Endodermal cell (in vitro differentiated cells): Measurements from ENCODE around the gene TTYH2. TPM values are rescaled to one million over a fixed set of nuclear protein-coding genes. Genes with fewer than 3 reads are reported as not detected.

Experiments
- DNase-seq: peaks from one replicate; pipeline ENCODE4 v3.0.0-alpha.2; 2017
- H3K27ac ChIP-seq: 2 replicates; pipeline ENCODE4 v1.5.1; 2013; ENCODE audit warnings: mild to moderate bottlenecking, low read depth, low read length, moderate library complexity
- H3K27me3 ChIP-seq: 2 replicates; pipeline ENCODE4 v1.6.1; 2013; ENCODE audit warnings: mild to moderate bottlenecking, low read length, moderate library complexity; ENCODE audit not compliant: insufficient read depth, control insufficient read depth, poor library complexity, severe bottlenecking
- H3K36me3 ChIP-seq: 2 replicates; pipeline ENCODE4 v1.7.0; 2013; ENCODE audit warnings: mild to moderate bottlenecking, low read length, moderate library complexity; ENCODE audit not compliant: control insufficient read depth, insufficient read depth
- H3K4me1 ChIP-seq: one replicate; pipeline ENCODE4 v1.7.0; 2013; ENCODE audit warnings: low read length; ENCODE audit not compliant: control insufficient read depth, insufficient read depth
- H3K4me3 ChIP-seq: 2 replicates; pipeline ENCODE4 v1.5.1; 2013; ENCODE audit warnings: mild to moderate bottlenecking, low read length, moderate library complexity
- H3K9ac ChIP-seq: 2 replicates; pipeline ENCODE4 v1.6.1; 2013; ENCODE audit warnings: mild to moderate bottlenecking, low read length, moderate library complexity; ENCODE audit not compliant: poor library complexity, severe bottlenecking; ENCODE audit errors: extremely low read depth
- H3K9me3 ChIP-seq: 2 replicates; pipeline ENCODE4 v1.6.1; 2013; ENCODE audit warnings: mild to moderate bottlenecking, low read length, moderate library complexity; ENCODE audit not compliant: control insufficient read depth
- H3K27ac Mint-ChIP-seq: 2 replicates; pipeline ENCODE4 v1.8.0; 2020; ENCODE audit warnings: mixed read lengths
- H3K27me3 Mint-ChIP-seq: 2 replicates; pipeline ENCODE4 v1.8.0; 2021; ENCODE audit warnings: mild to moderate bottlenecking, mixed read lengths; ENCODE audit not compliant: insufficient read depth
- H3K36me3 Mint-ChIP-seq: 2 replicates; pipeline ENCODE4 v1.8.0; 2020; ENCODE audit warnings: low read depth, mixed read lengths
- H3K4me1 Mint-ChIP-seq: 2 replicates; pipeline ENCODE4 v1.8.0; 2020; ENCODE audit warnings: mixed read lengths
- H3K4me3 Mint-ChIP-seq: 2 replicates; pipeline ENCODE4 v1.8.0; 2020; ENCODE audit warnings: mild to moderate bottlenecking, moderate library complexity, mixed read lengths
- H3K9me3 Mint-ChIP-seq: 2 replicates; pipeline ENCODE4 v1.8.0; 2020; ENCODE audit warnings: mild to moderate bottlenecking, mixed read lengths
- WGBS, 2 experiments: methylation state at CpG; one replicate each; pipeline versions ENCODE4 v1.1.5 to v1.1.7; 2013; ENCODE audit warnings: missing lambda C conversion rate in 2 of 2, mixed read lengths in 1 of 2; ENCODE audit not compliant: insufficient coverage in 1 of 2, insufficient read length in 1 of 2; 5-methylcytosine and 5-hydroxymethylcytosine counted together
- total RNA-seq, 2 donors: library from RNA; stranded (reverse); fragmentation: NEBNext Ultra II Directional in 1 of 2; extraction: Animal tissue kit (Norgen Biotek cat#: 25700) in 1 of 2; gene quantifications; 2 replicates in 1 of 2; 3 replicates in 1 of 2; pipeline ENCODE4 v1.2.1, GENCODE V29; 2021
- TF ChIP-seq, protein P1 (sequence below): fragments of 200-600 bp; sonication (generic); conservative IDR thresholded peaks from 2 replicates; pipeline ENCODE4 v1.5.0; 2021; ENCODE audit warnings: antibody characterized with exemption, mild to moderate bottlenecking

TTYH2 gene
- total RNA-seq, 2 donors from 2014 or later: 1.2 to 1.6 TPM

DNA sequence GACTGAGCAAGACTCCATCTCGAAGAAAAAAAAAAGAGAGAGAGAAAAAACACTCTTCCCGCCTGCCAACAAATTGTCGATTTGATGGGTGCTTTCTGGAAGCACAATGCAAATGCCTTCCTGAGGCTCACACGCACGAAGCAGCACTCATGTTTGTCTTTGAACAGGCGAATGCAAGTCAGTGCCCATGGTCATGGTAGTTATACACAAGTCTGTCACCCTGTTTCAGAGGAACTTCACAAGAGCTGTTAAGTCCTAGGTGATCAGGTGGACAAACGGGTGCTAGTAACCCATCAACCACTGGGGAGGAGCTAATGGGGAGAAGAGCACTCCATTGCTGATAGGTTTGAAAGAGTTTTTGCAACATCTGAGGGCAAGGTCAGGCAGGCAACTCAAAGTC lies 54.2 kb downstream of the TTYH2 start:
- no peak overlapping the region for H3K4me3 ChIP-seq
- WGBS, 2 experiments: 92 to 93% methylated on average over 6 to 7 of the region's 7 CpGs
- no peaks in the 10 kb centered on the region for H3K27me3 Mint-ChIP-seq
- no peaks in the 10 kb centered on the region for H3K36me3 Mint-ChIP-seq
- no peak overlapping the region for H3K27ac ChIP-seq
- H3K4me1 ChIP-seq: no peaks in the 10 kb centered on the region
- no peak overlapping the region for H3K4me3 Mint-ChIP-seq
- no peak overlapping the region for H3K27ac Mint-ChIP-seq
- H3K9ac ChIP-seq: no peak overlapping the region
- TF ChIP-seq, protein P1, sequence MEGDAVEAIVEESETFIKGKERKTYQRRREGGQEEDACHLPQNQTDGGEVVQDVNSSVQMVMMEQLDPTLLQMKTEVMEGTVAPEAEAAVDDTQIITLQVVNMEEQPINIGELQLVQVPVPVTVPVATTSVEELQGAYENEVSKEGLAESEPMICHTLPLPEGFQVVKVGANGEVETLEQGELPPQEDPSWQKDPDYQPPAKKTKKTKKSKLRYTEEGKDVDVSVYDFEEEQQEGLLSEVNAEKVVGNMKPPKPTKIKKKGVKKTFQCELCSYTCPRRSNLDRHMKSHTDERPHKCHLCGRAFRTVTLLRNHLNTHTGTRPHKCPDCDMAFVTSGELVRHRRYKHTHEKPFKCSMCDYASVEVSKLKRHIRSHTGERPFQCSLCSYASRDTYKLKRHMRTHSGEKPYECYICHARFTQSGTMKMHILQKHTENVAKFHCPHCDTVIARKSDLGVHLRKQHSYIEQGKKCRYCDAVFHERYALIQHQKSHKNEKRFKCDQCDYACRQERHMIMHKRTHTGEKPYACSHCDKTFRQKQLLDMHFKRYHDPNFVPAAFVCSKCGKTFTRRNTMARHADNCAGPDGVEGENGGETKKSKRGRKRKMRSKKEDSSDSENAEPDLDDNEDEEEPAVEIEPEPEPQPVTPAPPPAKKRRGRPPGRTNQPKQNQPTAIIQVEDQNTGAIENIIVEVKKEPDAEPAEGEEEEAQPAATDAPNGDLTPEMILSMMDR: no peak
- H3K27me3 ChIP-seq: no peaks in the 10 kb centered on the region
- no peak for DNase-seq
- no peaks in the 10 kb centered on the region for H3K9me3 ChIP-seq
- H3K4me1 Mint-ChIP-seq: peaks cover 4% of the 10 kb centered on the region
- no peaks in the 10 kb centered on the region for H3K36me3 ChIP-seq
- H3K9me3 Mint-ChIP-seq: peaks cover 5% of the 10 kb centered on the region

DNA sequence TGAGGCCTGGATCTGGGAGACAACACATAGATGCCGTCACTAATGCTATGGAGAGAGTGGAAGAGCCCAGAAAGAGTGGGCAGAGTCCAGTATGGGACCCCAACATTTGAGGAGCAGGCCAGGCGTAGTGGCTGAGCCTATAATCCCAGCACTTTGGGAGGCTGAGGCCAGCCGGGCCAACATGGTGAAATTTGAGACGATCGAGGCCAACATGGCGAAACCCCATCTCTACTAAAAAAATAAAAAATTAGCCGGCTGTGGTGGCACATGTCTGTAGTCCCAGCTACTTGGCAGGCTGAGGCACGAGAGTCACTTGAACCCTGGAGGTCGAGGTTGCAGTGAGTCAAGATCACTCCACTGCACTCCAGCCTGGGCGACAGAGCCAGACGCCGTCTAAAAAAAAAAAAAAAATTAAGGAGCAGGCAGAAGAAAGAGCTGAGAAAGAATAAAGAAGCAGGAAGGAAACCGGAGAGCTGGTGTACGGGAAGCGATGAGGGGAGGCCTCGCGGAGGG lies 54.7 kb downstream of the TTYH2 start:
- TF ChIP-seq, protein P1: no peak
- 83 to 88% methylated on average over 13 to 17 of the region's 17 CpGs for WGBS, 2 experiments
- H3K4me3 ChIP-seq: no peak overlapping the region
- no peaks in the 10 kb centered on the region for H3K27me3 Mint-ChIP-seq
- peaks cover 5% of the 10 kb centered on the region for H3K9me3 Mint-ChIP-seq
- no peak overlapping the region for H3K27ac ChIP-seq
- no peak overlapping the region for H3K27ac Mint-ChIP-seq
- DNase-seq: no peak
- H3K4me1 ChIP-seq: no peaks in the 10 kb centered on the region
- H3K27me3 ChIP-seq: no peaks in the 10 kb centered on the region
- H3K4me1 Mint-ChIP-seq: peaks cover 4% of the 10 kb centered on the region
- H3K9ac ChIP-seq: no peak overlapping the region
- no peaks in the 10 kb centered on the region for H3K36me3 Mint-ChIP-seq
- H3K36me3 ChIP-seq: no peaks in the 10 kb centered on the region
- no peak overlapping the region for H3K4me3 Mint-ChIP-seq
- no peaks in the 10 kb centered on the region for H3K9me3 ChIP-seq

DNA sequence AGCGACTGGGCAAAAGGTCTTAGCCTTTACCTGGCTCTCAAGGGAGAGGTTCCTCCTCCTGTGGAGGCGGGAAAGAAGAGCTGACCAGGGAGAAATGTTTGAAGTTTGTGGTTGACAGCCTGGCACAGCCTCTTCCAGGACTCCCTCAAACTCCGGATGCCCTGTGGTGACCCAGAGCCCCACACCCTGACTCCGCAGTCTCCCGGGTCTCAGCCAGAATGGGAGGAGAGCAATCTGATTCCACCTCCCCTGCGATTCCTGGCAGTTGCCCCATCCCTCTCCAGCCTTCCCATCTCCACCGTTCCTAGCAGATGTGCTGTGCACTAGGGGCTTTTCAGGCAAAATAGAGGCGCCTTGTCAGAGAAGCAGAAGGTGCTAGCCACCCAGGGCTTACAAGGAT lies 55.2 kb downstream of the TTYH2 start:
- peaks cover 2% of the 10 kb centered on the region for H3K27me3 Mint-ChIP-seq
- Histone ChIP-seq H3K9ac (no peak overlapping the region), H3K27me3 (peaks cover 2% of the 10 kb centered on the region), H3K4me1 (no peaks in the 10 kb centered on the region), H3K27ac (no peak overlapping the region), H3K9me3 (no peaks in the 10 kb centered on the region), H3K36me3 (no peaks in the 10 kb centered on the region), H3K4me3 (no peak overlapping the region)
- DNase-seq: no peak
- H3K4me3 Mint-ChIP-seq: no peak overlapping the region
- H3K27ac Mint-ChIP-seq: no peak overlapping the region
- H3K36me3 Mint-ChIP-seq: no peaks in the 10 kb centered on the region
- H3K4me1 Mint-ChIP-seq: peaks cover 4% of the 10 kb centered on the region
- TF ChIP-seq, protein P1: no peak
- peaks cover 5% of the 10 kb centered on the region for H3K9me3 Mint-ChIP-seq
- 89 to 92% methylated on average over 4 to 8 of the region's 8 CpGs for WGBS, 2 experiments
